LNCaP clone FGC (cell line): Measurements from ENCODE around the gene RNH1.

ENCODE experiments used
- DNase-seq: peaks from one replicate; pipeline ENCODE4 v3.0.0-alpha.2; 2011; ENCODE audit warnings: low read depth
- H3K4me3 ChIP-seq: 2 replicates; pipeline ENCODE4 v1.5.1; 2011; ENCODE audit warnings: mild to moderate bottlenecking, low read depth, low read length, control low read depth
- TF ChIP-seq, protein P1 (sequence below): IDR thresholded peaks from 2 replicates; pipeline ENCODE4 v1.5.1; 2012; ENCODE audit warnings: mild to moderate bottlenecking; ENCODE audit not compliant: control insufficient read depth, insufficient read depth; ENCODE audit errors: extremely low read depth

RNH1 gene

DNA sequence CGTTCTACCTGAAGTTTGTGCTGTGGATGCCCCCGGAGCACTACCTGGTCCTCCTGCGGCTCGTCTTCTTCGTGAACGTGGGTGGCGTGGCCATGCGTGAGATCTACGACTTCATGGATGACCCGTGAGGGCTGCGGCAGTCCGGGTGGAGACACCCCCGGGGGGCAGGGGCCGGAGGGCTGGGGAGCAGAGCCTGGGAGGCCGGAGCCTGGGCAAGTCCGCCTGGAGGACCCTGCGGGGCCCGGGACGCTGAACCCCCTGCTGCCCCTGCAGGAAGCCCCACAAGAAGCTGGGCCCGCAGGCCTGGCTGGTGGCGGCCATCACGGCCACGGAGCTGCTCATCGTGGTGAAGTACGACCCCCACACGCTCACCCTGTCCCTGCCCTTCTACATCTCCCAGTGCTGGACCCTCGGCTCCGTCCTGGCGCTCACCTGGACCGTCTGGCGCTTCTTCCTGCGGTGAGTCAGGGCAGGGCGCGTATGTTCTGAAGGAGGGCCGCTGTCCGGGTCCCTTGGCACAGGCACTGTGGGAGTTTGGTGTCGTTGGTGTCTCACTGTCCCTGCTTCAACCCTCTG, 17.3 kb downstream of the RNH1 start:
- H3K4me3 ChIP-seq = no peak overlapping the region
- TF ChIP-seq, protein P1, sequence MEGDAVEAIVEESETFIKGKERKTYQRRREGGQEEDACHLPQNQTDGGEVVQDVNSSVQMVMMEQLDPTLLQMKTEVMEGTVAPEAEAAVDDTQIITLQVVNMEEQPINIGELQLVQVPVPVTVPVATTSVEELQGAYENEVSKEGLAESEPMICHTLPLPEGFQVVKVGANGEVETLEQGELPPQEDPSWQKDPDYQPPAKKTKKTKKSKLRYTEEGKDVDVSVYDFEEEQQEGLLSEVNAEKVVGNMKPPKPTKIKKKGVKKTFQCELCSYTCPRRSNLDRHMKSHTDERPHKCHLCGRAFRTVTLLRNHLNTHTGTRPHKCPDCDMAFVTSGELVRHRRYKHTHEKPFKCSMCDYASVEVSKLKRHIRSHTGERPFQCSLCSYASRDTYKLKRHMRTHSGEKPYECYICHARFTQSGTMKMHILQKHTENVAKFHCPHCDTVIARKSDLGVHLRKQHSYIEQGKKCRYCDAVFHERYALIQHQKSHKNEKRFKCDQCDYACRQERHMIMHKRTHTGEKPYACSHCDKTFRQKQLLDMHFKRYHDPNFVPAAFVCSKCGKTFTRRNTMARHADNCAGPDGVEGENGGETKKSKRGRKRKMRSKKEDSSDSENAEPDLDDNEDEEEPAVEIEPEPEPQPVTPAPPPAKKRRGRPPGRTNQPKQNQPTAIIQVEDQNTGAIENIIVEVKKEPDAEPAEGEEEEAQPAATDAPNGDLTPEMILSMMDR = no peak
- no peak for DNase-seq

DNA sequence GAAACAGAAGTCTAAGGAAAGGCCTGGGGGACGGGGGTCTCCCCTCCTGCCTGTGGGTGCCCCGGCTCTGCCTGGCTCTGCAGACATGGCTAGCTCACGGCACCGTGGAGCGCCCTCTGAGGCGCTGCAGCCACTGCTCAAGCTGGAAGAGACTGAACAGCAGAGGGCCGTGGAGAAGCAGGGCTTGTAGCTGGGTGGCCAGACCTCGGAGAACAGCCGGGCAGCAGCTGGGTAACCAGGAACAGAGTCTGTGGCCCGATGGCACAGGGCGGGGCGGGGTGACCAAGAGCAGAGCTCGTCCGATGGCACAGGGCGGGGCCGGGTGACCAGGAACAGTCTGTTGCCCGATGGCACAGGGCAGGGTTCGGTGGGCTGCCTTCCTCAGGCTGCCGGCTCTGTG, 18.1 kb downstream of the RNH1 start:
- no peak for DNase-seq
- TF ChIP-seq, protein P1 = no peak
- no peak overlapping the region for H3K4me3 ChIP-seq

DNA sequence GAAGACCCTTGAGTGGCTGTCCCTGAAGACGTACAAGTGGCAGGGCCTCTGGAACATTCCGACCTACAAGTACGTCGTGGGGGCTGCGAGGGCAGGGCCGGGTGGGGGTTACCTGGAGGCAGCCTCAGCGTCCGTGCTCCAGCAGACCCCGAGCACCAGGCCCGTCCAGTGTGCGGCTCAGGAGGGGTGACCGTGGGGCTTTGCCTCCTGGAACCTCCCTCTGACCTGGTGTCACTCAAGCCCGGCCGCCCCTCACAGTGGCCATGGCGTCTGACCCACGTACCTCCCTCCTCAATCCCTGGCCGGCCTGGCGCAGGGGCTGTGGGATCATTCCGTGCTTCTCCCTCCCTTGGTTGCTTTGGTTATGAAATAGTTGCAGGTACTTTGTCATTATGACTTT, 18.5 kb downstream of the RNH1 start:
- TF ChIP-seq, protein P1 = no peak
- DNase-seq = no peak
- no peak overlapping the region for H3K4me3 ChIP-seq

DNA sequence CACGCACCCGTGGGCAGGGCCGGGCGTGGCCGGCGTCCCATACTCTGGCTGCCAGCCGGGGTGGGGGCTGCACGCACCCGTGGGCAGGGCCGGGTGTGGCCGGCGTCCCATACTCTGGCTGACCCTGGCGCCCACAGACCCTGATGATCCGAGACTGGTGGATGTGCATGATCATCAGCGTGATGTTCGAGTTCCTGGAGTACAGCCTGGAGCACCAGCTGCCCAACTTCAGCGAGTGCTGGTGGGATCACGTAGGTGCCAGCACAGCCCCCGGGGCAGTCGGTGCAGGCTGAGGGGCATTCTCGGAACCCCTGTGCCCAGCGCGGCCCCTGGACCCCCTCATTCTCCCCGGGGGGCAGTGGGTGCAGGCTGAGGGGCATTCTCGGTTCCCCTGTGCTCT, 19.0 kb downstream of the RNH1 start:
- TF ChIP-seq, protein P1 = no peak
- no peak overlapping the region for H3K4me3 ChIP-seq
- no peak for DNase-seq

DNA sequence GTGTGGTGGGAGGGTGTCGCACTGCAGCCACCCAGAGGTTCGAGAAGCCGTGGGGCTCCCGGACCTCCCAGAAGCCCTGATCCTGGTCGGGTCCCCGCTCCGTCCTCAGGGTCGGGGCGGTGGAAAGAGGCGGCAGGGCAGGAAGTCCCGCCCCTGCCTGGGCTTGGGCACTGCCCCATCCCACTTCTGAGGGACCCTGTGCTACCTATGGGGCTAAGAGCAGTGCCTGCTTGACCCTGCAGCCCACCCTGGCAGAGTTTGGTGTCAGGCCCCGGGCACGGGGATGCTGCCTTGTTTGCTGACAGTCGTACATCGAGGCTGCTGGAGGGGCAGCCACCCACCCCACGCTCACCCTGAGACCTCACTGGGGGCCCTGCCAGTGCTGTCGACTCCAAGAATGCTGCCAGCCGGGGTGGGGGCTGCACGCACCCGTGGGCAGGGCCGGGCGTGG, 19.4 kb downstream of the RNH1 start:
- no peak overlapping the region for H3K4me3 ChIP-seq
- TF ChIP-seq, protein P1 = no peak
- DNase-seq = no peak

DNA sequence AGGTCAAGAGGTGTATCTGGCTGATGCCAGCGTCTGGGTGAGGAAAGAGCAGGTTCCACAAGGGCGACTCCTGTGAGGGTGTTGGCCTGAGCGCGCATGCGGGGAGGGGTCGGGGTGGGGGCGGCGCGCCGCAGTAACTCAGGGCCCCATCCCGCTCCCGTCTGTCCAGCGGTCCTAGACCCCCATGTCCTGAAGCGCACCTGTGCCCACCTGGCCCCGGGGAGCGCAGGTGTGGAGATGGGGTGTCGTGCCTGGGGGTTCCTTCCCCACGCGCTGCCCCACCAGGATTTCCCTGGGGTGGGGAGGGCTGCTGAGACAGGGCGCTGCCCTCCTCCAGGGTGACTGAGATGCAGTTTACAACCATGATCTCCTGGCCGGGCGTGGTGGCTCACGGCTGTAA, 20.9 kb downstream of the RNH1 start:
- DNase-seq = no peak
- no peak overlapping the region for H3K4me3 ChIP-seq
- TF ChIP-seq, protein P1 = no peak

DNA sequence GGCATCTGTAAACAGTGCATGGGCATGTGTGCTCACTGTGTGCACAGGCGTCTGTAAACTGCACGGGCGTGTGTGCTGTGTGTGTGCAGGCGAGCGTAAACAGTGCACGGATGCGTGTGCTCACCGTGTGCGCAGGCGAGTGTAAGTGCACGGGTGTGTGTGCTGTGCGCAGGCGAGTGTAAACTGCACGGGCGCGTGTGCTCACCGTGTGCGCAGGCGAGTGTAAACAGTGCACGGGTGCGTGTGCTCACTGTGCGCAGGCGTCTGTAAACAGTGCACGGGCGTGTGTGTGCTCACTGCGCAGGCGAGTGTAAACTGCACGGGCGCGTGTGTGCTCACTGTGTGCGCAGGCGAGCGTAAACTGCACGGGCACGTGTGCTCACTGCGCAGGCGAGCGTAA, 22.4 kb downstream of the RNH1 start:
- DNase-seq = no peak
- TF ChIP-seq, protein P1 = no peak
- no peak overlapping the region for H3K4me3 ChIP-seq
